ENCODE measurements around the gene GPR171.
A peak's percentile ranks its signal among the peaks of the same experiment; 100 is the strongest.

The GPR171 gene

DNA sequence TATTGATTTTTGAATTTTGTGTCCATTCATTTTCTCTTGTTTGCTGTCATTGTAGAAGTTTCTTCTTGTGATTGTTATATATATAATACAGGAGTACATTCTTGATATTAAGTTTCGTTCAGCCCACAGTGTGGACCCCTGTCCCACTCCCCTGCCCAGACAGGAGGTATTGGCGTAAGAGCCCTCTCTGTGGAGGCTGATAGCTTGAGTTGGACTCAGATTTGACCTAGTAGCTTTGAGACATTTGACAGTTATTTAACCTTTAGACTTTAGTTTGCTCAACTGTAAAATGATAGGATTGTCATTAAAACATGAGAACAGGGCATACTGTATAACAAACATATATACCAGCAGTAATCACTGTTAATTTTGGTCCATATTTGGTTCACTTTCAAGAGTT, 27.1 kb downstream of the GPR171 start:
- no peak for DNase-seq (ENCODE audit: low read depth in 3 of 3)

DNA sequence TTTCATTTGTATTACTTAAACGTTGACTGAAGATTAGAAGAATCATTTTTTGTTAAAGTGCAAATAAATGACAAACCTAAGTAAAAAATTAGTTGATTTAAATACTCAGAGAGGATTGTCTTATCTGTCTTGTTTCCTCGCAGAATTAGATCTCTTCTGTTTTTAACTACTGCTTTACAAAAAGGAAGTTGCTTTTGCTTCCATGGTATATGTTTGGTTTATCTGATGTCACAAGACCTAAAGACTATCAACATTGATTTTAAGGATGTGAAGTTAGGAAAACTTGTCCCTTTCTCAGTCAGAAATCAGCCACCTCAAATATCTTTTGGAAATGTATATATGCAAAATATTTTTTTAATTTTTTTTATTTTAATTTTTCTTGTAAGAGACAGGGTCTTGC, 28.7 kb downstream of the GPR171 start:
- no peak for DNase-seq (ENCODE audit: low read depth in 3 of 3)

DNA sequence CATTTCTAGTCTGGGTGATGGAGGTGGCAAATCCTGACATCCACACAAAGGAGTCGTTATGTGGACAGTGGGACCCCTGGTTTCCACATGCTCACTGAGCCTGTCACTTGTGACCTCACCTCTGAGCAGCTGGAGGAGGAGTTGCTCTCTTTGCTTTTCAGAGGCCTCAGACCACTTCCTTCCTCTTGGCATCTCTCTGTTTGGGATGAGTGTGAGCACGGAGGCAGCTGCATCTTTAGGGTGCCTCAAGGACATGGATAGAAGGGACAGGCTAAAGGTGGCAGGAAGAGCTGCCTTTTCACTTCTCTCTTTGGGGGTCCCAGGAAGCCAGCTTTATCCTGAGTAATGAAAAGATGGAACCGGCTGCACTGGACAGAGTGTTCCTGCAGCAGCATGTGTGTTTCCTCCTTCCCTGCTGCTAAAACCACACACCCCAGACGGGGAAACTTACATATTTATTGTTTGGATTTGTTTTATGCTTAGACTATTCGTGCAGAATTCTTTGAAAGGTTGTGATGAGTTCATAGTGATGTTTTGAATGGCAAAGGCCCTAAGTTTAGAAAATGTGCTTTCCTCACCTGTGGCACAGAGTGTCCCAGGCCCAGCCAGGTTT, 31.8 kb downstream of the GPR171 start:
- DNase-seq (ENCODE audit: low read depth in 3 of 3) = peak in 2 of 3 experiments; percentile 5 to 26

DNA sequence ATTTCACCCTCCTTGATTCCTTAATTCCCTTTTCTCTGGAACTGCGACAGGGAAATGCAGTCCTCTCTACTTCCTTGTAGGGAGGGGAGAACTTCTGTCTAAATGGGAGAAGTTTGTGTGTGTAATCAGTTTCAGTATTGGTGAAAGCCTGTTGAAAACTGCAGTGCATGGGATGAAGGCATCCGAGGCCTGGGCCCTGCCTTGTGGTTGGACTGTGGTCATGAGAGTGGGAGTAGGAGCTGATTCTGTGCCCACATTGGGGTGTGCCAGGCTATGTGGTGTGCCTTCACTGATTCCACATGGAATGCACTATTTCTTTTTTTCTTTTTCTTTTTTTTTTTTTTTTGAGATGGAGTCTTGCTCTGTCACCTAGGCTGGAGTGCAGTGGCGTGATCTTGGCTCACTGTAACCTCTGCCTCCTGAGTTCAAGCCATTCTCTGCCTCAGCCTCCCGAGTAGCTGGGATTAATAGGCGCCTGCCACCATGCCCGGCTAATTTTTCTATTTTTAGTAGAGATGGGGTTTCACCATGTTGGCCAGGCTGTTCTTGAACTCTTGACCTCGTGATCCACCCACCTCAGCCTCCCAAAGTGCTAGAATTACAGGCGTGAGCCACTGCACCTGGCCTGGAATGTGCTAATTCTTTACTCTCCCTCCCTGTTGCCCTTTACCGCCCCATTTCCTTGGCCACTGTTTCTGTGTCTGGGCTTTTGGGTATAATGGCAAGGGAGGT, 32.9 kb downstream of the GPR171 start:
- peak in 2 of 3 experiments; percentile 11 to 54 for DNase-seq (ENCODE audit: low read depth in 3 of 3)

DNA sequence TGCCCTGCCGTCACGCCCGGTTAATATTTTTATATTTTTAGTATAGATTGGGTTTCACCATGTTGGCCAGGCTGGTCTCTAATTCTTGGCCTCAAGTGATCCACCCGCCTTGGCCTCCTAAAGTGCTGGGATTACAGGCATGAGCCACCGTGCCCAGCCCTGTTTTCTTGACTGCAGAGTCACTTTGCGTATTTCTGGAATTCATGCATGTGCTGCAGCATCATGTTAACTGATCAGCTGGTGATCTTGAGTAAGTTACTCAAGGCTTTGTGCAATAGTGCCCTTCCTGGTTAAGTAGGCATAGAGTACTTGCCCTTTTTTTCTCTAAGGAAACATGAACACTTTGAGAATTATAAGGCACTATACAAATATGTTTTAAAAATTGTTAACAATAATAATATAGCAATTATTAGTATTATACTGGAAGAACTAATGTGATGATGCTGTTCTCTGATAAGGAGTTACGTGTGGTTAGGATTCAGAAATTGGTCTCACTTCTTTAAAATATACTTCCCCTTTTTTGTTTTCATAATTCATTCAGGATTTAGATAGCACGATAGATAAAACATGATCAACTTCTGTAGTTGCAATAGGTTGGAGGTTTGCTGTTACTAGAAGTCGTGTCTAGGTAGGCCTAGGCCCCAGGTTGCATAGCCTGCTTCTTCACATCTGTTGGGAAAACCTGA, 33.6 kb downstream of the GPR171 start:
- DNase-seq (ENCODE audit: low read depth in 3 of 3) = no peak

DNA sequence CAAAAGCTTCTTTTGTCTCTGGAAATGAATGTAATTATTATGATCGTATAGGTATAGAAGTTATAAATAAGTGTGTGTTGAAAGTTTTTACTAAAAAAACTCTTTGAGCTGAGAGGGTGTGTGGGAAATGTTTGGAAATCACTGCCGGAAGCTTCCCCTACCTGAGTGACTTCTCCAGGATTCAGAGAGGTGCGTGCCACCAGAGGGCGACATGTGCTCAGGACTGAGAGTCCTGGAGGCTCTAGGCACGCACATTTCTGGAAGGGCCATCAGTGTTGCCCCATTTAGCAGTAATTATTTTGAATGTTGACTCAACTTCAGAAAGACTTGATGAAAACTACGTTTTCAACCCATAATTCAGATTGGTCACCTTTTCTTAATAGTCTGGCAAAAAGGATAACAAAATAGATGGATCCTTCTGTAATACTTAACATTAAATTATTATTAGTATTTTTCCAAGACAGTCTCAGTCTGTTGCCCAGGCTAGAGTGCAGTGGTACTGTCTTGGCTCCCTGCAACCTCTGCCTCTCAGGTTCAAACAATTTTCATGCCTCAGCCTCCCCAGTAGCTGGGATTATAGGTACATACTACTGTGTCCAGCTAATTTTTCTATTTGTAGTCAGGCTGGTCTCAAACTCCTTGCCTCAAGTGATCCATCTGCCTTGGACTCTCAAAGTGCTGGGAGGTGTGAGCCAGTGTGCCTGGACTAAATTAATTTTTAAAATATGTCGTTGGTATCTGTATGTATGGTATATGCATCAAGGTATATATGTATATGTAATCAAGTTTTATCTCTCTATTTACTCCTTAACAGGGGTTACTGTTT, 34.5 kb downstream of the GPR171 start:
- peak; percentile 66 to 81 (median 76) for DNase-seq (ENCODE audit: low read depth in 3 of 3)

DNA sequence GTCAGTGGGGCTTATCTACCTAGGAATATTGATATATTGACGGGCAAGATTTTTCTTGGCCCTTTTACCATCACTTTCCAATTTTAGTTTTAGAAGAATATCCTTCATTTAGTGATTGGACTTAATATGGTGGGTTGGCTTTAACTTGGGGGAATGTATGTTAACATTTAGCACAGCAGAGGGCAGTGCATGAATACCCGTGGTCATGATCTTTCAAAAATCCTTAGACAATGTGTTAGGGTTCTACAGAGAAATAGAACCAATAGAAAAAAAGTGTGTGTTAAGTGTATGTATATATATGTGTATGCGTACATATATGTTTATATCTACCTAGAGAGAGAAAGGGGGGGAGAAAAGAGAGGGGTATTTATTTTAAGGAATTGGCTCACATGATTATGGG, 36.9 kb downstream of the GPR171 start:
- no peak for DNase-seq (ENCODE audit: low read depth in 3 of 3)

DNA sequence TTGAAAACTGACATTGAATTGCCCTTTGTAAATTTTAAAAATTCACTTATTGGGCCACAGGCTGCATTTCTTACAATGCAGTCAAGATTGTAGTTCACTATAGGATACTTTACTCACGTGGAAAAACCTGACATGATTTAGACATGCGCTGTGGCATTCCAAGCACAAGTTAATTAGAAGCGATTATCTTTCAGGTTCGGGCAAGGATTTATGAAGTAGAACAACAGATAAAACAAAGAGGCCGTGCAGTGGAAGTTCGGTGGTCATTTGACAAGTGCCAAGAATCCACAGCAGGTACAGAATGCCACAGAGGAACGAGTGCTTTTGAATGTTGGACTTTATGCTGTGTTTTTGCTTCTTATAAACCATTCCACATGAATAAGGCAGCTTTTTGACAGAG, 37.8 kb downstream of the GPR171 start:
- DNase-seq (ENCODE audit: low read depth in 3 of 3) = no peak

DNA sequence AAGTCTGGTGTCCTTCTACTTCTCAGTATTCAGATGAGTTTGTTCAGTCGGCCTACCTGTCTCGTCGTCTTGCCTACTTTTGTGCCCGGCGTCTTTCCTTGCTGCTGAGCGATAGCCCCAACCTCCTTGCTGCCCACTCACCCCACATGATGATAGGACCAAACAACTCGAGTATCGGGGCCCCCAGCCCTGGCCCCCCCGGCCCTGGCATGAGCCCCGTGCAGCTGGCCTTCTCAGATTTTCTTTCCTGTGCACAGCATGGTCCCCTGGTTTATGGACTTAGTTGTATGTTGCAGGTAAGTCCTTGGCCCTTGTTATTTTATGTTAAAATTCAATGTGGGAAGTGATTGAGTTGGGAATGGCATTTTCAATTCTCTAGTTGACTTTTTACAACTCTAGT, 43.2 kb downstream of the GPR171 start:
- DNase-seq (ENCODE audit: low read depth in 3 of 3) = no peak

DNA sequence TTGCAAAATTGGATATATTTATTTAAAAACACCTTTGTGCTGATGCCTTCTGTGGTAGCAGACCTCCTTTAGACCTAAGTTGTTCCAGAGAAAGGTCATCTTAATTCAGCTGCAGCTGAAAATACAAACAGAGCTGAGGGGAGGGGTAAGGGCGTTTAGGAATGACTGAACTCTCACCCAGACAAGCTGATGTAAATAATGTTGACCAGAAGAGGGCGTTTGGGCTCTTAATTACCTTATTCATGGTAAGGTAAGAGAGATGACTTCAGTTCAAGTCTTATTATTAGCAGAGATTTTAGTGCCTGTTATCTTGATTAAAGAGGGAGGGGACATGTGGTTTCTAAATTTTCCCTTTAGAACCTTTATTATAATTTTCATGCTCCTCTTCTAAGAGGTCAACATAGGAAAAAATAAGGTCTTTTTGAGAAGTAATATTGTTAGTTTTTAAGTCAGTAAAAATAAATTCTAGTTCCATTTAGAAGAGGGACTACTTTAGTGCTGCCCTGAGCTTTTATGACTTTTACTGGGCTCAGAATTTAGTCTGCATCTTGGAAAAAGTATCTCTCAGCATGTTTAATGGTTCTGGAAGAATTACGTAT, 46.3 kb downstream of the GPR171 start:
- no peak for DNase-seq (ENCODE audit: low read depth in 3 of 3)

DNA sequence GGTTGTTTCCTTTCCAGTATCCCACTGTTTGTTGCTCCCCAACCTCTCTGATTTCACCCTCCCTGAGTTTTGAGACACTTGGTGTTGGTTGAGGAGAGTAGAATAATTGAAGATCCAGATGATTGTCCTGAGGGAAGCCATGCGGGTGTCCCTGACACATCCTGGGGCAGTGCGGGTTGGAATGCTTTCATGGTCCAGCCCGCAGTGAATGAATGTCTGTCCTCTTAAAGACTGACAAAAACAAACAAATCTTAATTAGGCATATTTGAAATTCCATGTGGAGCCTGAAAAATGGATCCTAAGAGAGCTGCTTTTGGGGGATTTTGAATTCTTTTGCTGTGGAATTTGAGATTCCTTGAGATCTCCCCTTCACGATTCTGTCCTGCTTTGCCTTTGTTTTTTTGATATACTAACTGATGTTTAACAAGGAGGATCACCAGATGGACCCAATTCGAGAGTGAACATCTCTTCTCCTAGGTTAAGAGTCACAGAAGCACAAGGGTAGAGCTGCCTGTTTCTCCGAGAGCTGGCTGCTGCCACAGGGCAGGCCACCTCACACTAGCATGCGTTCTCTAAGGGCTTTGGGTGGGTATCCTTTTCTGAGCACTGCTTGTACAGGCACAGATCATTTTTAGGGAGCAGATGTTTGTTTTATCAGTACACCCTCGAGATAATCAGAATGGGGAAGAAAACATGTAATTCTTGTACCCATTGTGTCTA, 47.4 kb downstream of the GPR171 start:
- DNase-seq (ENCODE audit: low read depth in 3 of 3) = no peak

DNA sequence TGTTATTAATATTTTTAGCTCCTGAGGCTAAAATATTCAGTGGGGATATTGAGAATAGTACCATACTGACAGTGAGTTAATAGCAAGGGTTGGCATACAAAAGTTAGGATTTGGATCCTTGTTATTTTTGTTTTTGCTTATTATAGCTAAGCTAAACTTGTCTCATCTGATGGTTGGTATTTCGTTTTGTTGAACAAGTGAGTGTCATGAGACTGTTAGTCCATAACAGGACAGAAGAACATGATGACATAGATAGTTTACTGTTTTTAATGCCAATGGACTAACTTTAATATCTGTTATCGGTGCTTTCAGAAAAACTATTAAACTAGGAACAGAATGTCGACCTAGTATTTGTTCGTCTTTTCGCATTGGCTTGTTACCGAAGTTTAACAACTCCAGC, 48.5 kb downstream of the GPR171 start:
- DNase-seq (ENCODE audit: low read depth in 3 of 3) = no peak

DNA sequence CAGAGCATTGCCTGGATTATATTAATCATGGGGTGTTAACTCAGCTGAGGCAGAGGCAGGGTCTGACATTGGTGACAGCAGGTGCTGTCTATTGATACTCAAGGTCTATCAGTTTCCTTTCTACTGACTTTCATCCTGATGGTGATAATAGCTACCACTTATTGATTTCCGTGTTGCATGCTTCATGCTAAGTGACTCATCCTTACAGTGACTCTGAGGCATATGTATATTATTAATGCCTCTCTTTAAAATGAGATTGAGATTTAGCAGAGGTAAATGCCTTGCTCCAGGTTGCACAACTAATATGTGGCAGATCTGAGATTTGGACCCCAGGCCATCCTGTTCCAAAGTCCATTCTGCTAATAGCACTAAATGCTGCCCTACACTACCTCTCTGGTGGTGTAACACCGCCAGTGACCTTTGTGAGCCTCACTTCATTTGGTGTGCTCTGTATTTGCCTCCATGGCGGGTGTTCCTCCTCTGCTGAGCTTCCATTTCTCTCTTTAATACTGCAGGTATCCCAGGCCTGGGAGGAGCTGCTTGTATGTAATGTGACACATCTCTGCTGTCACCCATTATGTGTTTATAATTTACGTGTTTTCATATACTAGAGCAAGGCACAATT, 50.4 kb downstream of the GPR171 start:
- no peak for DNase-seq (ENCODE audit: low read depth in 3 of 3)

Measured in stimulated activated CD4-positive, alpha-beta T cell treated with anti-CD3 and anti-CD28 coated beads, TNF-alpha, amount 100 ng/mL, for 24 hours (primary cell).